Prostate gland (tissue), 2 donors: Measurements from ENCODE around the gene BPIFB4.

Experiments used
- POLR2A ChIP-seq: fragments of 450-650 bp; IDR thresholded peaks from one replicate; pipeline ENCODE4 v1.6.1; 2016; ENCODE audit warnings: antibody characterized with exemption, mild to moderate bottlenecking
- TF ChIP-seq, protein P1 (sequence below), 4 experiments: fragments of 200-600 bp in 2 of 4; fragments of 450-650 bp in 2 of 4; sonication (generic) in 2 of 4; IDR thresholded peaks; 1 replicate in 3 of 4; 2 replicates in 1 of 4; pipeline ENCODE4 v1.5.1; 2016 to 2019; ENCODE audit warnings: antibody characterized with exemption in 4 of 4, mild to moderate bottlenecking in 2 of 4, moderate library complexity in 2 of 4

DNA sequence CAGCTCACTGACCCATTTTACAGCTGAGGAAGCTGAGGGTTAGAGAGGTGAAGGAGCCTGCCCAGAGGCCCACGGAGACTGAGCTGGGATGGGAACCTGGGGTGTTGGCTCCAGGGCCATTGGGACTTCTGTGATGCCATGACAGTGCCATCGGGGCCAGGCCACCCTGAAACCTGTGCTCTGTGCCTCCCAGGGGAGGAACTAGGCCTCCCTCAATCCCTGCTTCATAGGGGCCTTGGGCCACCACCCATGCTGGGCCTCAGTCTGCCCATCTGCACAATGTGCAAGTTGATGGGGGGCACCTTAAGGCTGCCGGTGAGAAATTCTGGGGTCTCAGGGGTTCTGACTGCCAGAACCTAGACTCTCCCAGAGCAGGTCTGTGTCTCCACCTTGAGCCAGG is 24.9 kb downstream of the BPIFB4 start:
- TF ChIP-seq, protein P1, sequence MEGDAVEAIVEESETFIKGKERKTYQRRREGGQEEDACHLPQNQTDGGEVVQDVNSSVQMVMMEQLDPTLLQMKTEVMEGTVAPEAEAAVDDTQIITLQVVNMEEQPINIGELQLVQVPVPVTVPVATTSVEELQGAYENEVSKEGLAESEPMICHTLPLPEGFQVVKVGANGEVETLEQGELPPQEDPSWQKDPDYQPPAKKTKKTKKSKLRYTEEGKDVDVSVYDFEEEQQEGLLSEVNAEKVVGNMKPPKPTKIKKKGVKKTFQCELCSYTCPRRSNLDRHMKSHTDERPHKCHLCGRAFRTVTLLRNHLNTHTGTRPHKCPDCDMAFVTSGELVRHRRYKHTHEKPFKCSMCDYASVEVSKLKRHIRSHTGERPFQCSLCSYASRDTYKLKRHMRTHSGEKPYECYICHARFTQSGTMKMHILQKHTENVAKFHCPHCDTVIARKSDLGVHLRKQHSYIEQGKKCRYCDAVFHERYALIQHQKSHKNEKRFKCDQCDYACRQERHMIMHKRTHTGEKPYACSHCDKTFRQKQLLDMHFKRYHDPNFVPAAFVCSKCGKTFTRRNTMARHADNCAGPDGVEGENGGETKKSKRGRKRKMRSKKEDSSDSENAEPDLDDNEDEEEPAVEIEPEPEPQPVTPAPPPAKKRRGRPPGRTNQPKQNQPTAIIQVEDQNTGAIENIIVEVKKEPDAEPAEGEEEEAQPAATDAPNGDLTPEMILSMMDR (IDR thresholded peaks at IDR 0.05): no peak
- no peak for TF ChIP-seq POLR2A
